ENCODE data around the gene SGIP1. TPM values are rescaled to one million over a fixed set of nuclear protein-coding genes. Genes with fewer than 3 reads are reported as not detected.

The SGIP1 gene
- polyA plus RNA-seq, 3 donors, result not detected

DNA sequence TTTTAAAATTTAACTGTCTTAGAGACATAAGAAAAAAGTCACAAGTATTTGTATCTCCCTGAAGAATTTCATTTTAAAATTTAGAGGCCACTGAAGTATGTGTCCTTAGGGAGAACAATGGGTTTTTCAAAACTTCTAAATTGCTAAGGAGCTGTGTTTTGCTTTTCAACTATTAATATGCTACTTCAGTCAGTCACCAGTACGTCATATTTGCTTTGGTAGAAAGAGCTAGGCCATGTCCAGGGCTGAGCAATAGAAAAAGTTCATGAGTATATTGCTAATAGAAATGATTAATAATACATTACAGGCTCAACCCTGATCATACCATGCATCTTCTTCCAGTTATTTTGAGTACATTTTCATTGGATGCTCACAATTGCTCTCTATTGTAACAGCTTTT is 1.7 kb upstream of the SGIP1 start:
- H3K9me3 Mint-ChIP-seq, result peaks cover 0 to 6% (median 0%) of the 10 kb centered on the region in 7 donors
- H3K4me2 ChIP-seq (replicated peaks; ENCODE audit: extremely low read depth, low read length, poor library complexity, severe bottlenecking), result peak overlapping the region; percentile 78
- H3K79me2 ChIP-seq (ENCODE audit: insufficient read depth, low read length), result no peaks in the 10 kb centered on the region
- H3K36me3 Mint-ChIP-seq, result no peaks in the 10 kb centered on the region
- peaks cover 13 to 14% of the 10 kb centered on the region in 2 donors for H3K4me1 ChIP-seq (ENCODE audit: control insufficient read depth in 1 of 2, insufficient read depth in 2 of 2, low read length in 2 of 2)
- H3K27me3 Mint-ChIP-seq (ENCODE audit: low read depth in 3 of 3), result peaks cover 24 to 40% (median 27%) of the 10 kb centered on the region in 3 donors
- peaks cover 17% of the 10 kb centered on the region for H3K4me1 Mint-ChIP-seq
- H2AFZ ChIP-seq (ENCODE audit: insufficient read depth, low read depth, low read length, poor library complexity, severe bottlenecking), result peak overlapping the region; percentile 70
- no peaks in the 10 kb centered on the region for H3K36me3 ChIP-seq (replicated peaks in 1 of 2; ENCODE audit: control insufficient read depth in 1 of 2, insufficient read depth in 2 of 2, low read length in 2 of 2)
- H3K27ac Mint-ChIP-seq, result no peak overlapping the region
- no peak overlapping the region for H3K4me3 ChIP-seq (replicated peaks in 1 of 3; ENCODE audit: low read depth in 2 of 3, low read length in 3 of 3)
- intact Hi-C loops (cut with micrococcal nuclease), result no loop called here
- H4K20me1 ChIP-seq (ENCODE audit: insufficient read depth, low read length), result no peaks in the 10 kb centered on the region
- H3K27me3 ChIP-seq (ENCODE audit: control insufficient read depth in 2 of 2, insufficient read depth in 2 of 2, low read length in 2 of 2), result peaks cover 24 to 26% of the 10 kb centered on the region in 2 donors
- TF ChIP-seq, protein P1, sequence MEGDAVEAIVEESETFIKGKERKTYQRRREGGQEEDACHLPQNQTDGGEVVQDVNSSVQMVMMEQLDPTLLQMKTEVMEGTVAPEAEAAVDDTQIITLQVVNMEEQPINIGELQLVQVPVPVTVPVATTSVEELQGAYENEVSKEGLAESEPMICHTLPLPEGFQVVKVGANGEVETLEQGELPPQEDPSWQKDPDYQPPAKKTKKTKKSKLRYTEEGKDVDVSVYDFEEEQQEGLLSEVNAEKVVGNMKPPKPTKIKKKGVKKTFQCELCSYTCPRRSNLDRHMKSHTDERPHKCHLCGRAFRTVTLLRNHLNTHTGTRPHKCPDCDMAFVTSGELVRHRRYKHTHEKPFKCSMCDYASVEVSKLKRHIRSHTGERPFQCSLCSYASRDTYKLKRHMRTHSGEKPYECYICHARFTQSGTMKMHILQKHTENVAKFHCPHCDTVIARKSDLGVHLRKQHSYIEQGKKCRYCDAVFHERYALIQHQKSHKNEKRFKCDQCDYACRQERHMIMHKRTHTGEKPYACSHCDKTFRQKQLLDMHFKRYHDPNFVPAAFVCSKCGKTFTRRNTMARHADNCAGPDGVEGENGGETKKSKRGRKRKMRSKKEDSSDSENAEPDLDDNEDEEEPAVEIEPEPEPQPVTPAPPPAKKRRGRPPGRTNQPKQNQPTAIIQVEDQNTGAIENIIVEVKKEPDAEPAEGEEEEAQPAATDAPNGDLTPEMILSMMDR (IDR thresholded peaks at IDR 0.05), result no peak
- no peak overlapping the region for H3K27ac ChIP-seq (ENCODE audit: low read depth in 1 of 2, low read length in 2 of 2)
- DNase-seq, result no peak
- peaks cover 0 to 6% of the 10 kb centered on the region in 2 donors for H3K9me3 ChIP-seq (replicated peaks in 1 of 2; ENCODE audit: control insufficient read depth in 1 of 2, insufficient read depth in 1 of 2, low read length in 2 of 2)
- peak overlapping the region in 1 of 2 donors; percentile 91 for H3K4me3 Mint-ChIP-seq
- WGBS (ENCODE audit: insufficient coverage), result no CpG with 5 or more reads among the region's 1 CpG
- no peak overlapping the region for H3K9ac ChIP-seq (ENCODE audit: insufficient read depth, low read length, poor library complexity, severe bottlenecking)

DNA sequence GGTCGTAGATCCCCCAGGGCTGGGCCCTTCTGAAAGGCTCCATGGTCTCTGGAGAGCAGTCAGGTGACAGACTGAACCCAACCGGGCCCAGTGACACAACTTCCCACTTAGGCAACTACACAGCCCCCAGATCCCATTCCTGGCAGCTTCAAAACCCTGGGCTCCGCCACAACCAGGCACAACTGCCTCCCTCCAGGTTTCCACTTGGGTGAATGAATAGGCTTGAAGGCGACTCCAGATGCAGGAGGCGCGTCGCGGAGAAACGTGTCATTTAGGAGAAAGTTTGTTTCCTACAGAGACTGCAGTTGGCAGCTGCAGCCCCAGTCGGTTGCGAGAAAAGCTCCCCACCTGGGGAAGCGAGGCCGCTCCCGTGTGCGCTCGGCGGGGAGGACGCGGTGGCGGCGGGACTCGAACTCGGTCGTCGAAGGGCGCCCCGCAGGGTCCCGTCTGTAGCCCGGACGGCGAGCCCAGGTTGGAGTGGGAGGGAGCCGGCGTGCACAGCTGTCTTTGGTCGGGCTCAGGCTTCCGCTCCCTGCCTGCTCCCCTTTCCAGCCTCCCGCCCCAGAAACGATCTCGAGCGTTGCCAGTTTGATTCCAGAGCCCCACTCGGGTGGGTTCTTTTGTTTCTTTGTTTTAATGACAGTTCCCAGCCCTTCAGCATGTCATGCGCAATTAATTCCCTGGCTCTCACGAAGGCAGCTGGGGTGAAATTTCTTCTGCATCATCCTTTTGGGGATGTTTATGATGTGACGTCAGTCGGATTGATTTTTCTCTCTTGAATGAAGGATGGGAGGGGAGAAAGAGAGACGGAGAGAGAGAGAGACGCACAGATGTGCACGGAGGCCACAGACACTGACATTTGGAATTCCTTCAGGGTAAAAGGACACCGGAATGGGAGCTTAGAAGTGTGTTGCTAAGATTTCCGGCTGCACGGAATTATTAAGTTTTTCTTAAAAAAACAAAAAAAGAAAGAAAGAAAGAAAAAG is 862 bp upstream of the SGIP1 start:
- Mint-ChIP-seq H3K4me1 (peaks cover 17% of the 10 kb centered on the region), H3K36me3 (no peaks in the 10 kb centered on the region), H3K9me3 (peaks cover 0 to 6% (median 0%) of the 10 kb centered on the region in 7 donors), H3K4me3 (peak overlapping the region; percentile 64 to 91), H3K27me3 (ENCODE audit: low read depth in 3 of 3) (peaks cover 24 to 40% (median 27%) of the 10 kb centered on the region in 3 donors), H3K27ac (peak overlapping the region in 5 of 7 donors; percentile 1 to 88 (median 85))
- Histone ChIP-seq H3K27me3 (ENCODE audit: control insufficient read depth in 2 of 2, insufficient read depth in 2 of 2, low read length in 2 of 2) (peaks cover 24 to 26% of the 10 kb centered on the region in 2 donors), H3K4me3 (replicated peaks in 1 of 3; ENCODE audit: low read depth in 2 of 3, low read length in 3 of 3) (peak overlapping the region; percentile 12 to 69 (median 14)), H2AFZ (ENCODE audit: insufficient read depth, low read depth, low read length, poor library complexity, severe bottlenecking) (peak overlapping the region; percentile 70), H3K4me2 (replicated peaks; ENCODE audit: extremely low read depth, low read length, poor library complexity, severe bottlenecking) (peak overlapping the region; percentile 78), H3K79me2 (ENCODE audit: insufficient read depth, low read length) (no peaks in the 10 kb centered on the region), H3K4me1 (ENCODE audit: control insufficient read depth in 1 of 2, insufficient read depth in 2 of 2, low read length in 2 of 2) (peaks cover 13 to 14% of the 10 kb centered on the region in 2 donors), H3K27ac (ENCODE audit: low read depth in 1 of 2, low read length in 2 of 2) (no peak overlapping the region), H3K9me3 (replicated peaks in 1 of 2; ENCODE audit: control insufficient read depth in 1 of 2, insufficient read depth in 1 of 2, low read length in 2 of 2) (peaks cover 0 to 6% of the 10 kb centered on the region in 2 donors), H4K20me1 (ENCODE audit: insufficient read depth, low read length) (no peaks in the 10 kb centered on the region), H3K36me3 (replicated peaks in 1 of 2; ENCODE audit: control insufficient read depth in 1 of 2, insufficient read depth in 2 of 2, low read length in 2 of 2) (no peaks in the 10 kb centered on the region), H3K9ac (ENCODE audit: insufficient read depth, low read length, poor library complexity, severe bottlenecking) (peak overlapping the region; percentile 33)
- under 1% methylated on average over 29 of the region's 50 CpGs for WGBS (ENCODE audit: insufficient coverage)
- TF ChIP-seq, protein P1 (IDR thresholded peaks at IDR 0.05), result no peak
- intact Hi-C loops (cut with micrococcal nuclease), result no loop called here
- DNase-seq, result peak in 2 of 3 donors; percentile 7 to 63

Measured in CD14-positive monocyte (primary cell).